HepG2 (cell line): Measurements from ENCODE around the gene RHBDF2. TPM values are rescaled to one million over a fixed set of nuclear protein-coding genes. Genes with fewer than 3 reads are reported as not detected.

Experiments
- ATAC-seq: fragments of 200-7000 bp; cut with Tn5 transposase; 3 replicates; pipeline ENCODE4 v1.9.1; 2020; ENCODE audit warnings: mild to moderate bottlenecking, moderate library complexity
- BruUV-seq: library from RNA; stranded (reverse); fragments of 400-500 nt; replicated peaks from 2 replicates; lab custom pipeline; 2021; lab: Mats Ljungman, UMichigan
- CTCF ChIA-PET: fragments of 300-600 bp; formaldehyde crosslinking; extraction: SDS; loops from one replicate; lab custom pipeline; 2021; ENCODE audit warnings: low total read pairs, inconsistent platforms, low intra/inter-chr PET ratio; lab: Yijun Ruan, JAX
- POLR2A ChIA-PET: fragments of 350-600 bp; sonication (Branson Sonifier 250); formaldehyde crosslinking; loops from one replicate; lab custom pipeline; 2020; ENCODE audit warnings: antibody characterized with exemption, inconsistent platforms; lab: Yijun Ruan, JAX
- DNase-seq: peaks from one replicate; pipeline ENCODE4 v3.0.0-alpha.2; 2015; ENCODE audit warnings: low spot score
- FAIRE-seq: peaks from 3 replicates; lab custom pipeline; 2011; peaks lifted over from hg19 to GRCh38; lab: Jason Lieb, UNC
- H2AFZ ChIP-seq: one replicate; pipeline ENCODE4 v1.6.1; 2011; ENCODE audit warnings: low read length, inconsistent platforms
- H3K27ac ChIP-seq: fragments of 300-600 bp; 3 replicates; pipeline ENCODE4 v1.8.0; 2011; ENCODE audit warnings: mixed run types, mild to moderate bottlenecking, mixed read lengths, low read length, inconsistent platforms; ENCODE audit not compliant: insufficient read depth; ENCODE audit errors: extremely low read length
- H3K27me3 ChIP-seq, 2 experiments: fragments of 200-600 bp in 1 of 2; 2 replicates in 1 of 2; 3 replicates in 1 of 2; pipeline versions ENCODE4 v1.6.0 to v1.8.0; 2011; ENCODE audit warnings: low read length in 2 of 2, mild to moderate bottlenecking in 2 of 2, moderate library complexity in 2 of 2, inconsistent platforms in 1 of 2; ENCODE audit not compliant: insufficient read depth in 2 of 2, control insufficient read depth in 1 of 2
- H3K36me3 ChIP-seq, 2 experiments: fragments of 200-600 bp in 1 of 2; replicated peaks in 1 of 2; 2 replicates in 1 of 2; 3 replicates in 1 of 2; pipeline versions ENCODE4 v1.5.1 to v1.8.0; 2011; ENCODE audit warnings: low read length in 2 of 2, inconsistent platforms in 1 of 2; ENCODE audit not compliant: insufficient read depth in 2 of 2, control insufficient read depth in 1 of 2
- H3K4me1 ChIP-seq: 2 replicates; pipeline ENCODE4 v1.5.1; 2012; ENCODE audit warnings: low read length, inconsistent platforms; ENCODE audit not compliant: insufficient read depth
- H3K4me2 ChIP-seq: 2 replicates; pipeline ENCODE4 v1.6.0; 2011; ENCODE audit warnings: low read depth, low read length, inconsistent platforms
- H3K4me3 ChIP-seq, 3 experiments: fragments of 200-600 bp in 1 of 3; sonication (generic), shearing (Covaris generic) in 1 of 3; replicated peaks in 1 of 3; 2 replicates each; pipeline ENCODE4 v1.5.1; 2011 to 2016; ENCODE audit warnings: low read length in 3 of 3, inconsistent platforms in 2 of 3, low read depth in 2 of 3, mild to moderate bottlenecking in 2 of 3, control low read depth in 1 of 3, mixed read lengths in 1 of 3; ENCODE audit not compliant: insufficient read depth in 1 of 3
- H3K79me2 ChIP-seq: one replicate; pipeline ENCODE4 v1.6.1; 2011; ENCODE audit warnings: low read length, inconsistent platforms; ENCODE audit not compliant: insufficient read depth
- H3K9ac ChIP-seq: 2 replicates; pipeline ENCODE4 v1.6.0; 2011; ENCODE audit warnings: mild to moderate bottlenecking, low read depth, low read length, inconsistent platforms; ENCODE audit not compliant: insufficient read depth
- H3K9me3 ChIP-seq: 2 replicates; pipeline ENCODE4 v1.5.1; 2012; ENCODE audit warnings: mild to moderate bottlenecking, low read length
- H4K20me1 ChIP-seq: 2 replicates; pipeline ENCODE4 v1.6.0; 2011; ENCODE audit warnings: inconsistent platforms, mild to moderate bottlenecking, low read length, moderate library complexity; ENCODE audit not compliant: insufficient read depth
- CBX1 ChIP-seq: IDR thresholded peaks from one replicate; pipeline ENCODE4 v1.6.1; 2016; ENCODE audit warnings: antibody characterized with exemption, low read depth
- E2F2 ChIP-seq: sonication (generic); formaldehyde crosslinking; IDR thresholded peaks from 2 replicates; pipeline ENCODE4 v1.4.0; 2020; ENCODE audit warnings: missing genetic modification reagents, borderline replicate concordance
- HCFC1 ChIP-seq: fragments of 150-350 bp; IDR thresholded peaks from 2 replicates; pipeline ENCODE4 v1.6.1; 2014; ENCODE audit warnings: low read depth, low read length
- NFRKB ChIP-seq: fragments of 450-650 bp; IDR thresholded peaks from 2 replicates; pipeline ENCODE4 v1.6.1; 2017
- NPAS2 ChIP-seq: sonication (generic); formaldehyde crosslinking; IDR thresholded peaks from 2 replicates; pipeline ENCODE4 v1.8.0; 2022; ENCODE audit warnings: mild to moderate bottlenecking, missing genetic modification reagents, borderline replicate concordance
- PCBP1 ChIP-seq: fragments of 200-400 bp; formaldehyde crosslinking; IDR thresholded peaks from 2 replicates; pipeline ENCODE4 v1.6.1; 2017; ENCODE audit warnings: mild to moderate bottlenecking, low read depth, low read length, borderline replicate concordance
- SSRP1 ChIP-seq: IDR thresholded peaks from 2 replicates; pipeline ENCODE4 v1.6.1; 2016; ENCODE audit warnings: control low read depth
- TBL1XR1 ChIP-seq: fragments of 150-350 bp; IDR thresholded peaks from 2 replicates; pipeline ENCODE4 v1.6.1; 2014; ENCODE audit warnings: borderline replicate concordance, low read length; ENCODE audit not compliant: partially characterized antibody
- TSC22D2 ChIP-seq: sonication (generic); formaldehyde crosslinking; IDR thresholded peaks from 2 replicates; pipeline ENCODE4 v1.5.1; 2020; ENCODE audit warnings: missing genetic modification reagents, mild to moderate bottlenecking, borderline replicate concordance
- ZFX ChIP-seq: sonication (generic); formaldehyde crosslinking; IDR thresholded peaks from 2 replicates; pipeline ENCODE4 v1.4.0; 2020; ENCODE audit warnings: mild to moderate bottlenecking, low read depth, missing genetic modification reagents, moderate library complexity
- ZNF44 ChIP-seq: sonication (generic); formaldehyde crosslinking; IDR thresholded peaks from 2 replicates; pipeline ENCODE4 v1.5.1; 2020; ENCODE audit warnings: mild to moderate bottlenecking, missing genetic modification reagents
- WGBS: methylation state at CpG from one replicate; pipeline ENCODE4 v1.1.6; 2017; ENCODE audit warnings: low lambda C conversion rate; 5-methylcytosine and 5-hydroxymethylcytosine counted together
- in situ Hi-C: cut with HindIII; loops from 2 replicates; pipeline ENCODE4 v1.10.0; 2017; ENCODE audit warnings: low pct_unique_long_range_greater_than_20kb; ENCODE audit not compliant: extremely low pct_ligation_motif_present
- intact Hi-C: fragments of 100-400 bp; cut with micrococcal nuclease; formaldehyde crosslinking; loops from one replicate; pipeline ENCODE4 v1.10.0; 2022; ENCODE audit not compliant: unreplicated experiment
- polyA plus RNA-seq, 8 experiments: library from polyadenylated mRNA; depleted of rRNA in 3 of 8; stranded (reverse) in 7 of 8; unstranded in 1 of 8; fragments of >200 nt; fragmentation: Illumina TruSeq in 4 of 8; extraction: Trizol in 4 of 8; gene quantifications; 2 replicates each; pipeline versions ENCODE4 v1.2.1 to v1.2.3, GENCODE V29; 2011 to 2016; ENCODE audit warnings: low read depth in 4 of 8, missing spikeins in 1 of 8, mixed read lengths in 1 of 8; ENCODE audit not compliant: insufficient read depth in 1 of 8
- total RNA-seq, 5 experiments: library from RNA; depleted of rRNA; stranded (reverse); fragments of >200 nt; fragmentation: Illumina TruSeq; extraction: Trizol; gene quantifications; 2 replicates each; pipeline ENCODE4 v1.2.3, GENCODE V29; 2016; ENCODE audit warnings: low read depth in 1 of 5
- TF ChIP-seq, protein P1 (sequence below): IDR thresholded peaks from 2 replicates; pipeline ENCODE4 v1.6.1; 2018; ENCODE audit warnings: missing genetic modification reagents, mild to moderate bottlenecking, missing compliant biosample characterization
- TF ChIP-seq, protein P2 (sequence below): sonication (generic); formaldehyde crosslinking; IDR thresholded peaks from 2 replicates; pipeline ENCODE4 v1.5.0; 2020; ENCODE audit warnings: mild to moderate bottlenecking, missing genetic modification reagents, borderline replicate concordance

Gene RHBDF2
- total and polyA plus RNA-seq, 2 of the 13 experiments (the other 11 are each of a cell fraction or from before 2014, with no cell fraction given): 7.8 to 24.2 TPM

- TF ChIP-seq E2F2 (CRISPR knock-in tag) (no peak), NFRKB (no peak), PCBP1 (no peak), CBX1 (no peak), HCFC1 (no peak)
- TF ChIP-seq, protein P1, sequence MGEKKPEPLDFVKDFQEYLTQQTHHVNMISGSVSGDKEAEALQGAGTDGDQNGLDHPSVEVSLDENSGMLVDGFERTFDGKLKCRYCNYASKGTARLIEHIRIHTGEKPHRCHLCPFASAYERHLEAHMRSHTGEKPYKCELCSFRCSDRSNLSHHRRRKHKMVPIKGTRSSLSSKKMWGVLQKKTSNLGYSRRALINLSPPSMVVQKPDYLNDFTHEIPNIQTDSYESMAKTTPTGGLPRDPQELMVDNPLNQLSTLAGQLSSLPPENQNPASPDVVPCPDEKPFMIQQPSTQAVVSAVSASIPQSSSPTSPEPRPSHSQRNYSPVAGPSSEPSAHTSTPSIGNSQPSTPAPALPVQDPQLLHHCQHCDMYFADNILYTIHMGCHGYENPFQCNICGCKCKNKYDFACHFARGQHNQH: no peak
Observed at GRCh38 chr17:76543826-76544545, 42.8 kb upstream of the RHBDF2 start (continued).

- H3K4me2 ChIP-seq: no peak overlapping the region
- CTCF ChIA-PET: no interaction called here
- POLR2A ChIA-PET: interaction anchor here (1.0 to 1.9 kb wide), 3 partner anchors 10 to 19 kb away, joined by 4 to 8 read pairs (median 7); no protein-coding TSS in a partner anchor
Observed at GRCh38 chr17:76543482-76543825, 42.2 kb upstream of the RHBDF2 start.

More at GRCh38 chr17:76543482-76543825, 42.2 kb upstream of the RHBDF2 start:
- peaks cover 9 to 12% of the 10 kb centered on the region in 2 experiments; a peak in 4 of 5 replicates for H3K36me3 ChIP-seq
- H3K9ac ChIP-seq: no peak overlapping the region
- intact Hi-C loops: no loop called here
- H4K20me1 ChIP-seq: peaks cover 7% of the 10 kb centered on the region; the same call in 1 of the 2 replicates
- H3K79me2 ChIP-seq: peaks cover 20% of the 10 kb centered on the region
- TF ChIP-seq ZNF44 (CRISPR knock-in tag) (no peak), NPAS2 (CRISPR knock-in tag) (no peak), SSRP1 (CRISPR knock-in tag) (no peak), TSC22D2 (CRISPR knock-in tag) (no peak), ZFX (CRISPR knock-in tag) (no peak), TBL1XR1 (no peak)
- TF ChIP-seq, protein P2, sequence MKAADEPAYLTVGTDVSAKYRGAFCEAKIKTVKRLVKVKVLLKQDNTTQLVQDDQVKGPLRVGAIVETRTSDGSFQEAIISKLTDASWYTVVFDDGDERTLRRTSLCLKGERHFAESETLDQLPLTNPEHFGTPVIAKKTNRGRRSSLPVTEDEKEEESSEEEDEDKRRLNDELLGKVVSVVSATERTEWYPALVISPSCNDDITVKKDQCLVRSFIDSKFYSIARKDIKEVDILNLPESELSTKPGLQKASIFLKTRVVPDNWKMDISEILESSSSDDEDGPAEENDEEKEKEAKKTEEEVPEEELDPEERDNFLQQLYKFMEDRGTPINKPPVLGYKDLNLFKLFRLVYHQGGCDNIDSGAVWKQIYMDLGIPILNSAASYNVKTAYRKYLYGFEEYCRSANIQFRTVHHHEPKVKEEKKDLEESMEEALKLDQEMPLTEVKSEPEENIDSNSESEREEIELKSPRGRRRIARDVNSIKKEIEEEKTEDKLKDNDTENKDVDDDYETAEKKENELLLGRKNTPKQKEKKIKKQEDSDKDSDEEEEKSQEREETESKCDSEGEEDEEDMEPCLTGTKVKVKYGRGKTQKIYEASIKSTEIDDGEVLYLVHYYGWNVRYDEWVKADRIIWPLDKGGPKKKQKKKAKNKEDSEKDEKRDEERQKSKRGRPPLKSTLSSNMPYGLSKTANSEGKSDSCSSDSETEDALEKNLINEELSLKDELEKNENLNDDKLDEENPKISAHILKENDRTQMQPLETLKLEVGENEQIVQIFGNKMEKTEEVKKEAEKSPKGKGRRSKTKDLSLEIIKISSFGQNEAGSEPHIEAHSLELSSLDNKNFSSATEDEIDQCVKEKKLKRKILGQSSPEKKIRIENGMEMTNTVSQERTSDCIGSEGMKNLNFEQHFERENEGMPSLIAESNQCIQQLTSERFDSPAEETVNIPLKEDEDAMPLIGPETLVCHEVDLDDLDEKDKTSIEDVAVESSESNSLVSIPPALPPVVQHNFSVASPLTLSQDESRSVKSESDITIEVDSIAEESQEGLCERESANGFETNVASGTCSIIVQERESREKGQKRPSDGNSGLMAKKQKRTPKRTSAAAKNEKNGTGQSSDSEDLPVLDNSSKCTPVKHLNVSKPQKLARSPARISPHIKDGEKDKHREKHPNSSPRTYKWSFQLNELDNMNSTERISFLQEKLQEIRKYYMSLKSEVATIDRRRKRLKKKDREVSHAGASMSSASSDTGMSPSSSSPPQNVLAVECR (CRISPR knock-in tag): 0 out of 2 replicates have a peak, but pooled peaks have one; percentile 10
- DNase-seq: no peak
- FAIRE-seq: no peak
- H3K27ac ChIP-seq: no peak overlapping the region
- no peak overlapping the region for H2AFZ ChIP-seq
- H3K4me1 ChIP-seq: peaks cover 34% of the 10 kb centered on the region
- H3K4me3 ChIP-seq: no peak overlapping the region
- 95% methylated on average over 6 of the region's 6 CpGs for WGBS
- no TSS peak for BruUV-seq
- in situ Hi-C loops: no loop called here
- no peaks in the 10 kb centered on the region for H3K9me3 ChIP-seq
- H3K27me3 ChIP-seq: no peaks in the 10 kb centered on the region
- ATAC-seq: no peak
